GM19035 (cell line): ENCODE data around the gene ANK2.

Experiments
- ATAC-seq: cut with Tn5 transposase; IDR thresholded peaks from one replicate; pipeline ENCODE4 v1.9.1; 2021; ENCODE audit not compliant: unreplicated experiment

ANK2 gene

GRCh38 chr4:113433116-113433515 lies 383.7 kb downstream of the ANK2 start:
- ATAC-seq: no peak
